ENCODE measurements around the gene FBXL20. TPM values are rescaled to one million over a fixed set of nuclear protein-coding genes. Genes with fewer than 3 reads are reported as not detected.
A peak's percentile ranks its signal among the peaks of the same experiment; 100 is the strongest.

The FBXL20 gene
- total RNA-seq, 1 experiment from 2014 or later = 20.2 TPM

DNA sequence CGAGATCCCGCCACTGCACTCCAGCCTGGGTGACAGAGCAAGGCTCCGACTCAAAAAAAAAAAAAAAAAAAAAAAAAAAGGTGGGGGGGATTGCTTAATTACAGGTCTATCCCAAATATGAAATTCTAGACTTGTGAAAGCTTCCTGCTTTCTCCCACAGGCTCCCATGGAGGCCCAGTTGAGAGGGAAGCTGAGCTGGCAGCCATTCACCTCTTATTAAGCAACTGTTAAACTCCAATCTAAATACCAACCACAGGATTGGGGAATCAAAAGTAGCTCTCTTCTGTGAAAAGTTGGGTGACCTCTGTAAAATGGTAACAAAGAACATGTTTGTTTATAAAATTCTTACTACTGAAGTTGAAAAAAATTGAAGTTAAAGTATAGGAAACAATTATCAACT, 129.9 kb downstream of the FBXL20 start:
- H3K36me3 ChIP-seq (ENCODE audit: low read depth) = no peaks in the 10 kb centered on the region
- no peak overlapping the region for H3K27ac ChIP-seq
- DNase-seq = no peak
- no peak for TF ChIP-seq EZH2 (IDR thresholded peaks at IDR 0.05; ENCODE audit: low read depth)
- TF ChIP-seq, protein P1, sequence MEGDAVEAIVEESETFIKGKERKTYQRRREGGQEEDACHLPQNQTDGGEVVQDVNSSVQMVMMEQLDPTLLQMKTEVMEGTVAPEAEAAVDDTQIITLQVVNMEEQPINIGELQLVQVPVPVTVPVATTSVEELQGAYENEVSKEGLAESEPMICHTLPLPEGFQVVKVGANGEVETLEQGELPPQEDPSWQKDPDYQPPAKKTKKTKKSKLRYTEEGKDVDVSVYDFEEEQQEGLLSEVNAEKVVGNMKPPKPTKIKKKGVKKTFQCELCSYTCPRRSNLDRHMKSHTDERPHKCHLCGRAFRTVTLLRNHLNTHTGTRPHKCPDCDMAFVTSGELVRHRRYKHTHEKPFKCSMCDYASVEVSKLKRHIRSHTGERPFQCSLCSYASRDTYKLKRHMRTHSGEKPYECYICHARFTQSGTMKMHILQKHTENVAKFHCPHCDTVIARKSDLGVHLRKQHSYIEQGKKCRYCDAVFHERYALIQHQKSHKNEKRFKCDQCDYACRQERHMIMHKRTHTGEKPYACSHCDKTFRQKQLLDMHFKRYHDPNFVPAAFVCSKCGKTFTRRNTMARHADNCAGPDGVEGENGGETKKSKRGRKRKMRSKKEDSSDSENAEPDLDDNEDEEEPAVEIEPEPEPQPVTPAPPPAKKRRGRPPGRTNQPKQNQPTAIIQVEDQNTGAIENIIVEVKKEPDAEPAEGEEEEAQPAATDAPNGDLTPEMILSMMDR (conservative IDR thresholded peaks at IDR 0.05) = no peak
- BruUV-seq (replicated peaks) = no TSS peak
- H3K9me2 ChIP-seq (ENCODE audit: insufficient read depth) = no peaks in the 10 kb centered on the region
- H2AFZ ChIP-seq = no peak overlapping the region
- H3K27me3 ChIP-seq (ENCODE audit: insufficient read depth, low read depth) = no peaks in the 10 kb centered on the region
- intact Hi-C loops (cut with micrococcal nuclease; ENCODE audit: unreplicated experiment) = no loop called here
- H3K4me1 ChIP-seq (replicated peaks; ENCODE audit: insufficient read depth) = no peaks in the 10 kb centered on the region
- POLR2A ChIA-PET (ENCODE audit: unreplicated experiment) = no interaction called here
- no peaks in the 10 kb centered on the region for H4K20me1 ChIP-seq (ENCODE audit: insufficient read depth)
- no peaks in the 10 kb centered on the region for H3K9me3 ChIP-seq (ENCODE audit: insufficient read depth, low read depth)
- H3K79me2 ChIP-seq (ENCODE audit: low read depth) = no peaks in the 10 kb centered on the region
- H3K4me2 ChIP-seq = no peak overlapping the region
- no peak overlapping the region for H3K4me3 ChIP-seq
- CTCF ChIA-PET = interaction anchor here (0.5 to 0.6 kb wide), 2 partner anchors 81 to 92 kb away, joined by 7 to 9 read pairs; no protein-coding TSS in a partner anchor
- H3F3A ChIP-seq (ENCODE audit: insufficient read depth, low read depth) = no peaks in the 10 kb centered on the region

DNA sequence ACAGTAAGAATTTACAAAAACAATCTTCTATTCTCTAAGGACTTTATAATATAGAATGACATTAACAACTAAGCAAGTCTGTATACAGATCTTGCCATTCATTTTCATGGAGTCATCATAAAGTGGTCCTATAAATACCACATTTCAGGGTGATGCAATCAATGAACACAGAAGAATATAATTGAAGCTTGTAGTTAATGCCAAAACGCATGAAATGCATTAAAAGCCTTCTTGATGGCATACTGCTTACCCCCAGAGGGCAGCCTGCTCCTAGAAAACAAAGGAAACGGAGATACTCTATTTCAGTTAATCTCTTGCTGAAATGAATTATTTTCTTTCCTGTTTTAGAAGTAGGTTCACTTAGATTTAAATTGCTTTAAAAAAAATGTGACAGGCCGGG, 130.5 kb downstream of the FBXL20 start:
- Histone ChIP-seq H4K20me1 (ENCODE audit: insufficient read depth) (no peaks in the 10 kb centered on the region), H3K27ac (no peak overlapping the region), H3K4me3 (no peak overlapping the region), H3K4me2 (no peak overlapping the region), H3K27me3 (ENCODE audit: insufficient read depth, low read depth) (no peaks in the 10 kb centered on the region), H3K36me3 (ENCODE audit: low read depth) (no peaks in the 10 kb centered on the region), H3K79me2 (ENCODE audit: low read depth) (no peaks in the 10 kb centered on the region), H3F3A (ENCODE audit: insufficient read depth, low read depth) (no peaks in the 10 kb centered on the region), H2AFZ (no peak overlapping the region), H3K4me1 (replicated peaks; ENCODE audit: insufficient read depth) (no peaks in the 10 kb centered on the region), H3K9me2 (ENCODE audit: insufficient read depth) (no peaks in the 10 kb centered on the region), H3K9me3 (ENCODE audit: insufficient read depth, low read depth) (no peaks in the 10 kb centered on the region)
- no peak for DNase-seq
- no TSS peak for BruUV-seq (replicated peaks)
- ChIA-PET CTCF (interaction anchor here (0.6 kb wide), 1 partner anchor 82 kb away, joined by 7 read pairs; no protein-coding TSS in a partner anchor), POLR2A (ENCODE audit: unreplicated experiment) (no interaction called here)
- TF ChIP-seq EZH2 (IDR thresholded peaks at IDR 0.05; ENCODE audit: low read depth) = no peak
- TF ChIP-seq, protein P1 (conservative IDR thresholded peaks at IDR 0.05) = peak; percentile 56
- intact Hi-C loops (cut with micrococcal nuclease; ENCODE audit: unreplicated experiment) = no loop called here

DNA sequence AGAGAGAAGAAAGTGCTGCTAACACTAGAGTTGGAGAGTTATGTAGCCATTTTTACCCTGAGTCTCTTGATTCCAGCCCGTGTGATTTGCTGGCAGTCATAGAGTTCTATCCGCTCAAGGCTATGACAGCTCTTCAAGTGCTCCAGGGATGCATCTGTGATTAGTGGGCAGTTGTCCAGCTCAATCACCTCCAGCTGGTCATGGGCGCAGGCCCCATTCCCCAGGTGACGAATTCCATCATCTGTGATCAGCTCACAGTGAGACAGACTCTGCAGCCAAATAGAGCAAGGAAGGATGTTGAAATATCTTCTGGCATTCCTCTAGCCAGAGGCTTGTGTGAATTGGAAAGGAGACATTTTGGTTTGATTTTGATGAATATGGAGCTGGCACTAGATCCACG, 137.3 kb downstream of the FBXL20 start:
- no peaks in the 10 kb centered on the region for H3K27me3 ChIP-seq (ENCODE audit: insufficient read depth, low read depth)
- H3K9me2 ChIP-seq (ENCODE audit: insufficient read depth) = no peaks in the 10 kb centered on the region
- no peaks in the 10 kb centered on the region for H3F3A ChIP-seq (ENCODE audit: insufficient read depth, low read depth)
- H3K79me2 ChIP-seq (ENCODE audit: low read depth) = no peaks in the 10 kb centered on the region
- H3K36me3 ChIP-seq (ENCODE audit: low read depth) = peaks cover 4% of the 10 kb centered on the region
- ChIA-PET POLR2A (ENCODE audit: unreplicated experiment) (no interaction called here), CTCF (no interaction called here)
- no peak overlapping the region for H3K4me3 ChIP-seq
- H4K20me1 ChIP-seq (ENCODE audit: insufficient read depth) = no peaks in the 10 kb centered on the region
- H3K27ac ChIP-seq = no peak overlapping the region
- intact Hi-C loops (cut with micrococcal nuclease; ENCODE audit: unreplicated experiment) = no loop called here
- BruUV-seq (replicated peaks) = no TSS peak
- no peak overlapping the region for H3K4me2 ChIP-seq
- no peak overlapping the region for H2AFZ ChIP-seq
- no peaks in the 10 kb centered on the region for H3K9me3 ChIP-seq (ENCODE audit: insufficient read depth, low read depth)
- no peak for TF ChIP-seq EZH2 (IDR thresholded peaks at IDR 0.05; ENCODE audit: low read depth)
- TF ChIP-seq, protein P1 (conservative IDR thresholded peaks at IDR 0.05) = no peak
- DNase-seq = no peak
- no peaks in the 10 kb centered on the region for H3K4me1 ChIP-seq (replicated peaks; ENCODE audit: insufficient read depth)
